ENCODE measurements around the gene TSPAN4. TPM values are rescaled to one million over a fixed set of nuclear protein-coding genes. Genes with fewer than 3 reads are reported as not detected.
A peak's percentile ranks its signal among the peaks of the same experiment; 100 is the strongest.

TSPAN4 gene
- total RNA-seq, 4 donors from 2014 or later, result 139 to 256 (median 221) TPM

DNA sequence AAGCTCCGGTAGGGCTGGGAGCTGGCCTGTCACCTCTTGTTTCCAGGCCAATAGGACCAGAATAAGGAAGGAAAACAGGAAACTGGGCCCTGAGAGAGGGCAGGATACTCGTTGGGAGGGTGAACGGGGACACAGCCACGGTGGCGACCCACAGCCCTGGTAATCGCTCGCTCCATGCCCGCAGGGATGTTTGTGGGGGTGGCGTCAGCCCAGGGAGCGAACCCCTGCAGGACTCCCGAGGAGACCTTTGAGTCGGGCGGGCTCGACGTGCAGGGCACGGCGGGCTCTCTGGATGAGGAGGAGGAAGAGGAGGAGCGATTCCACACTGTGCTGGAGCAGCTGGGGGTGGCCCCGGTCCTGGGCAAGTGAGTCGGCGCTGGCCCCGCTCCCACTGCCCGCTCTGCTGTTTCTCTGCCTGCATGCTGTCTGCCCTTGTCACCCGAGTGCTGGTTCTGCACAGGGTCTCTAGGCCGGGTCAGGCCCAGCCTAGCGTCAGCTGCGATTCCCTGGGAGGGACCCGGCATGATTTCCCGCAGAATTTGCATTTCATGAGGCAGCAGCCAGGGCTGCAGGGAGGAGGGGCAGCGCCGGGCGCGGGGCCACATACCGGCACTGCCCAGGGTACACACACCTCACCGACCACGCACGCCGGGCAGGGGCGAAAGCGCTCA is 13.3 kb upstream of the TSPAN4 start:
- Histone ChIP-seq H3K27ac (peak overlapping the region in 3 of 4 donors; percentile 3 to 65 (median 32)), H3K4me3 (peak overlapping the region in 3 of 4 donors; percentile 22 to 44 (median 34)), H3K27me3 (peaks cover 0 to 59% of the 10 kb centered on the region in 2 donors), H3K9me3 (no peaks in the 10 kb centered on the region), H3K4me1 (peaks cover 0 to 74% (median 54%) of the 10 kb centered on the region in 4 donors), H3K36me3 (peaks cover 0 to 16% (median 12%) of the 10 kb centered on the region in 3 donors)
- WGBS, 2 donors, result 19 to 28% methylated on average over 8 to 40 of the region's 40 CpGs
- DNase-seq (ENCODE audit: low spot score in 2 of 2), result no peak
- TF ChIP-seq CTCF (IDR thresholded peaks at IDR 0.05) (no peak), POLR2A (IDR thresholded peaks at IDR 0.05) (no peak), EP300 (IDR thresholded peaks at IDR 0.05) (no peak)

DNA sequence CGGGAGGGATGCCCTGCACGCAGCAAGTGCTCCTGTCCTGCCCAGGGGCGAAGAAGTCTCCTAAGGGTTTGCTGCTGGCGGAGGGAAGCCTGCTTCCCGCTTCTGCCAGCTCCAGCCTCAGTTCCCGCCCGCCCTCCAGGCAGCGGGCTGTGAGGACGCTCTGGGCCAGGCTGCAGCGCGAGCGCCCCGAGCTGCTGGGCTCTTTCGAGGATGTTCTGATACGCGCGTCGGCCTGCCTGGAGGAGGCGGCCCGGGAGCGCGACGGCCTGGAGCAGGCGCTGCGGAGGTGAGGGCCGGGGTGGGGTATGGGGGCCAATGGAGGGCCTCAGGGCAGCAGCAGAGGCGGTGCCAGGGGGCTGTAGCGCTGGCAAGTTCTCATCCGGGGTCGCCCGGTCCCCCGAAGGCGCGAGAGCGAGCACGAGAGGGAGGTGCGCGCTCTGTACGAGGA is 12.8 kb upstream of the TSPAN4 start:
- WGBS, 2 donors, result 3 to 12% methylated on average over 17 to 39 of the region's 39 CpGs
- H3K9me3 ChIP-seq, result no peaks in the 10 kb centered on the region
- H3K27me3 ChIP-seq, result peaks cover 0 to 59% of the 10 kb centered on the region in 2 donors
- no peak for DNase-seq (ENCODE audit: low spot score in 2 of 2)
- H3K4me1 ChIP-seq, result peaks cover 0 to 79% (median 60%) of the 10 kb centered on the region in 4 donors
- peak overlapping the region; percentile 20 to 44 (median 28) for H3K4me3 ChIP-seq
- H3K27ac ChIP-seq, result peak overlapping the region in 3 of 4 donors; percentile 2 to 32 (median 28)
- peaks cover 0 to 11% (median 6%) of the 10 kb centered on the region in 3 donors for H3K36me3 ChIP-seq
- TF ChIP-seq POLR2A (IDR thresholded peaks at IDR 0.05) (peak in 1 of 2 donors; percentile 32), CTCF (IDR thresholded peaks at IDR 0.05) (no peak)

DNA sequence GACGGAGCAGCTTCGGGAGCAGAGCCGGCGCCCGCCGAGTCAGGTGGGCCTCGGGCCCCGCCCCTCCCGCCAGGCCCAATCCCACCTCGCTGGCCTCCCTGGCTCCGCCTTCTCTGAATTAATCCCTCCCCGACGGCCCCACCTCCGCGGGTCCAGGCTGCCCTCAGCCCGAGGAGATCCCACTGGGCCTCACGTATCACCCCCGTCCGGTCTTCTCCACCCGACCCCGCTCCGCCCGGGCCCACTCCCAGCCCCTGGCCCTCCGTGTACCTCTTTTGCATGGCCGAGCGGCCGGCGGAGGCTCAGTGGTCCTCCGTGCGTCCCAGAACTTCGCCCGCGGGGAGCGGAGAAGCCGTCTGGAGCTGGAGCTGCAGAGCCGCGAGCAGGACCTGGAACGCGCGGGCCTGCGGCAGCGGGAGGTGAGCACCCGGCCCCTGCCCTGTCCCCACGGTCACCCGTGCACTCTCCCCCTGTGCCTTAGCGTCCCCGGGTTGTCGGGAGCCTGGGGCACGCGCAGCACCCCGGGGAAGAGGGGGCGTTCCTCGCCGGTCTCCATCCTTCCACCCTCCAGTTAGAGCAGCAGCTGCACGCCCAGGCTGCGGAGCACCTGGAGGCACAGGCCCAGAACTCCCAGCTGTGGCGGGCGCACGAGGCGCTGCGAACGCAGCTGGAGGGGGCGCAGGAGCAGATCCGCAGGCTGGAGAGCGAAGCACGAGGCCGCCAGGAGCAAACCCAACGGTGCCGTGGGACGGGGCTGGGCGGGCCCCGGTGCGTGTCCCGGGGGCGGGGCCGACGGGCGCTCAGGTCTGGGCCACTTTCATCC is 12.1 kb upstream of the TSPAN4 start:
- Histone ChIP-seq H3K4me3 (peak overlapping the region; percentile 20 to 44 (median 28)), H3K27ac (peak overlapping the region in 2 of 4 donors; percentile 5 to 93), H3K27me3 (peaks cover 0 to 57% of the 10 kb centered on the region in 2 donors)

GRCh38 chr11:831118-831864 is 11.4 kb upstream of the TSPAN4 start:
- H3K27ac ChIP-seq, result peak overlapping the region in 2 of 4 donors; percentile 5 to 93
- WGBS, 2 donors, result 53 to 70% methylated on average over 22 to 29 of the region's 31 CpGs
- H3K27me3 ChIP-seq, result peaks cover 0 to 49% of the 10 kb centered on the region in 2 donors
- TF ChIP-seq POLR2A (IDR thresholded peaks at IDR 0.05) (no peak), EP300 (IDR thresholded peaks at IDR 0.05) (no peak), CTCF (IDR thresholded peaks at IDR 0.05) (no peak)
- peak overlapping the region in 1 of 4 donors; percentile 22 for H3K4me3 ChIP-seq
- peaks cover 0 to 92% (median 66%) of the 10 kb centered on the region in 4 donors for H3K4me1 ChIP-seq
- no peaks in the 10 kb centered on the region for H3K9me3 ChIP-seq
- no peak for DNase-seq (ENCODE audit: low spot score in 2 of 2)
- peaks cover 0 to 7% (median 0%) of the 10 kb centered on the region in 3 donors for H3K36me3 ChIP-seq

More for the DNA sequence above, 12.1 kb upstream of the TSPAN4 start:
- no peak for TF ChIP-seq CTCF (IDR thresholded peaks at IDR 0.05)
- no peak for TF ChIP-seq EP300 (IDR thresholded peaks at IDR 0.05)
- TF ChIP-seq POLR2A (IDR thresholded peaks at IDR 0.05), result no peak
- Histone ChIP-seq H3K4me1 (peaks cover 0 to 86% (median 66%) of the 10 kb centered on the region in 4 donors), H3K9me3 (no peaks in the 10 kb centered on the region), H3K36me3 (peaks cover 0 to 4% (median 0%) of the 10 kb centered on the region in 3 donors)
- 2 to 9% methylated on average over 42 to 56 of the region's 78 CpGs for WGBS, 2 donors
- DNase-seq (ENCODE audit: low spot score in 2 of 2), result no peak

Data from tibial nerve (tissue), 4 donors.